A549 (cell line): ENCODE measurements around the gene PLCB4. TPM values are rescaled to one million over a fixed set of nuclear protein-coding genes. Genes with fewer than 3 reads are reported as not detected.
A peak's percentile ranks its signal among the peaks of the same experiment; 100 is the strongest.

Experiments used
- ATAC-seq, 2 experiments: fragments of 200-7000 bp in 1 of 2; fragments of >200 bp in 1 of 2; cut with Nextera tagmentation in 1 of 2; cut with Tn5 transposase in 1 of 2; 3 replicates each; pipeline versions ENCODE4 v1.8.0 to v1.9.1; 2018 to 2020; ENCODE audit warnings: mild to moderate bottlenecking in 1 of 2, moderate library complexity in 1 of 2
- CTCF ChIA-PET: fragments of 300-600 bp; sonication (Branson Sonifier 250); formaldehyde crosslinking; extraction: SDS; loops from one replicate; lab custom pipeline; 2021; ENCODE audit warnings: antibody characterized with exemption, inconsistent platforms; lab: Yijun Ruan, JAX
- POLR2A ChIA-PET: fragments of 350-600 bp; formaldehyde crosslinking; extraction: SDS; loops from one replicate; lab custom pipeline; 2021; ENCODE audit warnings: antibody characterized with exemption, inconsistent platforms; lab: Yijun Ruan, JAX
- DNase-seq, 2 experiments: peaks; one replicate each; pipeline versions ENCODE4 v3.0.0 to v3.0.0-alpha.2; 2011 to 2016; ENCODE audit warnings: low read depth in 1 of 2, low spot score in 1 of 2
- FAIRE-seq: peaks from 2 replicates; lab custom pipeline; 2011; peaks lifted over from hg19 to GRCh38; lab: Jason Lieb, UNC
- H3K27ac ChIP-seq, 2 experiments: fragments of >200 bp; sonication (Bioruptor Twin); formaldehyde crosslinking; 3 replicates each; pipeline ENCODE4 v1.5.1; 2016 to 2017
- H3K4me1 ChIP-seq: fragments of >200 bp; sonication (Bioruptor Twin); formaldehyde crosslinking; 3 replicates; pipeline ENCODE4 v1.6.1; 2016
- H3K4me2 ChIP-seq: fragments of >200 bp; sonication (Bioruptor Twin); formaldehyde crosslinking; 3 replicates; pipeline ENCODE4 v1.6.1; 2016
- H3K4me3 ChIP-seq: fragments of >200 bp; sonication (Bioruptor Twin); formaldehyde crosslinking; 3 replicates; pipeline ENCODE4 v1.5.1; 2016
- H3K9me3 ChIP-seq: fragments of >200 bp; sonication (Bioruptor Twin); formaldehyde crosslinking; 3 replicates; pipeline ENCODE4 v1.6.1; 2016
- CBX2 ChIP-seq: fragments of 200-600 bp; sonication (generic); IDR thresholded peaks from 2 replicates; pipeline ENCODE4 v1.6.1; 2016; ENCODE audit warnings: low read depth, mild to moderate bottlenecking, borderline replicate concordance
- FOSB ChIP-seq: fragments of 250-450 bp; sonication (Bioruptor Pico); IDR thresholded peaks from 2 replicates; pipeline ENCODE4 v1.5.0; 2020; ENCODE audit warnings: mild to moderate bottlenecking, moderate library complexity
- FOSL2 ChIP-seq, 2 experiments: fragments of 450-650 bp in 1 of 2; fragments of >200 bp in 1 of 2; sonication (Bioruptor Twin) in 1 of 2; formaldehyde crosslinking; IDR thresholded peaks; 2 replicates each; pipeline versions ENCODE4 v1.5.0 to v1.6.1; 2016 to 2020; ENCODE audit warnings: mild to moderate bottlenecking in 1 of 2, moderate library complexity in 1 of 2
- FOXS1 ChIP-seq: fragments of 250-450 bp; sonication (Bioruptor Pico); IDR thresholded peaks from 2 replicates; pipeline ENCODE4 v1.5.0; 2020; ENCODE audit warnings: mild to moderate bottlenecking, moderate library complexity
- HEYL ChIP-seq: fragments of 250-450 bp; sonication (Bioruptor Pico); IDR thresholded peaks from 2 replicates; pipeline ENCODE4 v1.8.0; 2021; ENCODE audit warnings: mild to moderate bottlenecking, moderate library complexity
- KDM5A ChIP-seq: fragments of 200-600 bp; sonication (generic); IDR thresholded peaks from 2 replicates; pipeline ENCODE4 v1.6.1; 2016; ENCODE audit warnings: antibody characterized with exemption, mild to moderate bottlenecking
- RAD21 ChIP-seq, 2 experiments: fragments of >200 bp in 1 of 2; sonication (Bioruptor Twin) in 1 of 2; formaldehyde crosslinking in 1 of 2; IDR thresholded peaks in 1 of 2; conservative IDR thresholded peaks in 1 of 2; 2 replicates in 1 of 2; 3 replicates in 1 of 2; pipeline ENCODE4 v1.6.1; 2012 to 2018; ENCODE audit warnings: inconsistent platforms in 1 of 2
- SMC3 ChIP-seq: fragments of >200 bp; sonication (Bioruptor Twin); formaldehyde crosslinking; IDR thresholded peaks from 3 replicates; pipeline ENCODE4 v1.6.1; 2018; ENCODE audit warnings: inconsistent platforms
- SREBF2 ChIP-seq: fragments of 450-650 bp; IDR thresholded peaks from 2 replicates; pipeline ENCODE4 v1.6.1; 2014; ENCODE audit warnings: mild to moderate bottlenecking, moderate library complexity
- ZC3H11A ChIP-seq: fragments of 450-650 bp; IDR thresholded peaks from 2 replicates; pipeline ENCODE4 v1.6.1; 2014; ENCODE audit warnings: antibody characterized with exemption, mild to moderate bottlenecking
- ZNF302 ChIP-seq: fragments of 250-450 bp; sonication (Bioruptor Pico); IDR thresholded peaks from 2 replicates; pipeline ENCODE4 v1.9.0; 2021; ENCODE audit warnings: inconsistent platforms, mild to moderate bottlenecking, moderate library complexity
- ZSCAN20 ChIP-seq: fragments of 250-450 bp; sonication (Bioruptor Pico); IDR thresholded peaks from 2 replicates; pipeline ENCODE4 v1.8.0; 2022; ENCODE audit warnings: mild to moderate bottlenecking, moderate library complexity
- WGBS: methylation state at CpG from one replicate; pipeline ENCODE4 v1.1.6; 2017; ENCODE audit errors: missing lambda C conversion rate; 5-methylcytosine and 5-hydroxymethylcytosine counted together
- polyA plus RNA-seq, 4 experiments: library from polyadenylated mRNA; depleted of rRNA in 3 of 4; stranded (reverse); fragments of >200 nt; fragmentation: RNase III in 1 of 4; extraction: RNeasy Plus Mini Kit Qiagen cat#74134 plus additional on column Dnase treatment in 1 of 4; gene quantifications; 2 replicates in 3 of 4; 3 replicates in 1 of 4; pipeline ENCODE4 v1.2.3, GENCODE V29; 2011 to 2017
- TF ChIP-seq, protein P1 (sequence below): IDR thresholded peaks from 2 replicates; pipeline ENCODE4 v1.6.1; 2012
- TF ChIP-seq, protein P2 (sequence below): fragments of 250-450 bp; sonication (Bioruptor Pico); IDR thresholded peaks from 2 replicates; pipeline ENCODE4 v1.5.0; 2021; ENCODE audit warnings: mild to moderate bottlenecking, moderate library complexity, borderline replicate concordance

PLCB4 gene
- polyA plus RNA-seq, 2 of the 4 experiments (the other 2 are of a cell fraction), result 17.1 to 32.1 TPM

GRCh38 chr20:9166153-9166780 is 97.4 kb downstream of the PLCB4 start (continued):
- TF ChIP-seq CBX2, result no peak

- ChIA-PET CTCF (interaction anchor here (1.2 to 2.4 kb wide), 3 partner anchors 10 to 190 kb away, joined by 6 to 7 read pairs (median 7); no protein-coding TSS in a partner anchor), POLR2A (no interaction called here)
- Histone ChIP-seq H3K4me1 (peaks cover 8% of the 10 kb centered on the region; the same call in 1 of the 3 replicates), H3K9me3 (no peaks in the 10 kb centered on the region), H3K27ac (no peak overlapping the region), H3K4me3 (no peak overlapping the region), H3K4me2 (no peak overlapping the region)
- no peak for FAIRE-seq
- TF ChIP-seq ZC3H11A (peak; percentile 78), ZNF302 (CRISPR knock-in tag) (no peak)
- no peak for DNase-seq
- no peak for ATAC-seq
- WGBS, result 94% methylated on average over 7 of the region's 7 CpGs
Measured at GRCh38 chr20:9169409-9169808, 100.5 kb downstream of the PLCB4 start.

DNA sequence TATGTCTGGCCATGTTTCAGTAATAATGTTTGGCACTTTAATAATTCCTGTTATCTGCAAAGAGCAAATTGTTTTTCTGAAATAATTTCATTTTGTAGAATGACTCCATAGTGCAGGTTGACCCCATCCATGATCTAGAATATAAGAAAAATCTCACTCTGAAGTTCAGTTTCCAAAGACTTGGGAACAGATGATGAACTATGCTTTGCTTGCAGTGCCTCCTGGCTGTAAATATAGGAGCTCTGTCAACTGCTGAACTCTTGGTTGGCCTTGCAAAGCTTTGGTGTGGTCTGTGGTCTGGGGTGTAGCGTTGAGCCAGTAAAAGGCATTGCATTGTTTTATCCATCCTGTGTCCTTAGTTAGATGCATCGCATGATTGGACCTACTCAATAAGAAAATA is 104.0 kb downstream of the PLCB4 start:
- CTCF ChIA-PET, result interaction anchor here (0.6 to 1.5 kb wide), 3 partner anchors 20 to 540 kb away, joined by 3 read pairs; no protein-coding TSS in a partner anchor
- DNase-seq, result peak in 1 of 2 experiments; percentile 34
- FAIRE-seq, result peak; percentile 72

DNA sequence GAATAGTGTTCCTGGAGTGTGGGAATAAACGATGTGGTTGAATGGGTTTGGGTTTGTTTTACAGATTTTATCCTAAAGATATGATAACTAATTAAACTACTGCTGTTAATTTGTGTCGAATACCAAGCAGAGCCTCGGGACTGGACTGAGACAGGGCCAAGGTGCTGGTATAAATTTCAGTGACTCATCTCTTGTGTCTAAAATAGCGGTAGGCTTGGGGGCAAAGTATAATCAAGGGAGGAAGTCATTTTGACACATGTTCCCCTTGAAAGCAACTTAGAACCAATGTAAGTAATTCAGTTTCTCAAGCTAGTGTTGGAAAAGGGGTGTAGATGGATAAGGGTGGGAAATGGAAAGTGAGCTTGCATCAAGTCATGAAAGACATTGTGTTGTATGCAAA is 108.4 kb downstream of the PLCB4 start:
- FAIRE-seq, result no peak
- H3K4me2 ChIP-seq, result peak overlapping the region; percentile 51
- peaks cover 36% of the 10 kb centered on the region for H3K4me1 ChIP-seq
- ATAC-seq, result peak in 1 of 2 experiments; percentile 32; a peak in 2 of 6 replicates
- peak in 1 of 2 experiments; percentile 35 for DNase-seq
- H3K4me3 ChIP-seq, result no peak overlapping the region
- no peaks in the 10 kb centered on the region for H3K9me3 ChIP-seq
- CTCF ChIA-PET, result no interaction called here
- TF ChIP-seq ZSCAN20, result no peak
- no peak for TF ChIP-seq RAD21 (conservative IDR thresholded peaks at IDR 0.05 in 1 of 2, IDR thresholded peaks at IDR 0.05 in 1 of 2)
- TF ChIP-seq, protein P1, sequence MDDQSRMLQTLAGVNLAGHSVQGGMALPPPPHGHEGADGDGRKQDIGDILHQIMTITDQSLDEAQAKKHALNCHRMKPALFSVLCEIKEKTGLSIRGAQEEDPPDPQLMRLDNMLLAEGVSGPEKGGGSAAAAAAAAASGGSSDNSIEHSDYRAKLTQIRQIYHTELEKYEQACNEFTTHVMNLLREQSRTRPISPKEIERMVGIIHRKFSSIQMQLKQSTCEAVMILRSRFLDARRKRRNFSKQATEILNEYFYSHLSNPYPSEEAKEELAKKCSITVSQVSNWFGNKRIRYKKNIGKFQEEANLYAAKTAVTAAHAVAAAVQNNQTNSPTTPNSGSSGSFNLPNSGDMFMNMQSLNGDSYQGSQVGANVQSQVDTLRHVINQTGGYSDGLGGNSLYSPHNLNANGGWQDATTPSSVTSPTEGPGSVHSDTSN, result no peak
- TF ChIP-seq FOSL2 (IDR thresholded peaks at IDR 0.05), result no peak
- peak; percentile 56 for TF ChIP-seq FOSL2 (CRISPR knock-in tag; IDR thresholded peaks at IDR 0.05)
- peak overlapping the region; percentile 18 to 40; a peak in 5 of 6 replicates for H3K27ac ChIP-seq
- 32% methylated on average over 4 of the region's 4 CpGs for WGBS
- POLR2A ChIA-PET, result no interaction called here

More for the DNA sequence above, 104.0 kb downstream of the PLCB4 start:
- Histone ChIP-seq H3K27ac (no peak overlapping the region; a peak in 1 of 6 replicates), H3K4me2 (no peak overlapping the region), H3K4me1 (peaks cover 15% of the 10 kb centered on the region), H3K9me3 (no peaks in the 10 kb centered on the region), H3K4me3 (no peak overlapping the region)
- 94% methylated on average over 2 of the region's 2 CpGs for WGBS
- no peak for TF ChIP-seq SREBF2
- TF ChIP-seq RAD21 (conservative IDR thresholded peaks at IDR 0.05 in 1 of 2, IDR thresholded peaks at IDR 0.05 in 1 of 2), result peak; percentile 41 to 51; a peak in 4 of 5 replicates
- TF ChIP-seq HEYL (CRISPR knock-in tag), result no peak
- TF ChIP-seq FOSB (CRISPR knock-in tag), result no peak
- TF ChIP-seq, protein P2, sequence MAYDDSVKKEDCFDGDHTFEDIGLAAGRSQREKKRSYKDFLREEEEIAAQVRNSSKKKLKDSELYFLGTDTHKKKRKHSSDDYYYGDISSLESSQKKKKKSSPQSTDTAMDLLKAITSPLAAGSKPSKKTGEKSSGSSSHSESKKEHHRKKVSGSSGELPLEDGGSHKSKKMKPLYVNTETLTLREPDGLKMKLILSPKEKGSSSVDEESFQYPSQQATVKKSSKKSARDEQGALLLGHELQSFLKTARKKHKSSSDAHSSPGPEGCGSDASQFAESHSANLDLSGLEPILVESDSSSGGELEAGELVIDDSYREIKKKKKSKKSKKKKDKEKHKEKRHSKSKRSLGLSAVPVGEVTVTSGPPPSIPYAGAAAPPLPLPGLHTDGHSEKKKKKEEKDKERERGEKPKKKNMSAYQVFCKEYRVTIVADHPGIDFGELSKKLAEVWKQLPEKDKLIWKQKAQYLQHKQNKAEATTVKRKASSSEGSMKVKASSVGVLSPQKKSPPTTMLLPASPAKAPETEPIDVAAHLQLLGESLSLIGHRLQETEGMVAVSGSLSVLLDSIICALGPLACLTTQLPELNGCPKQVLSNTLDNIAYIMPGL, result no peak
- no peak for TF ChIP-seq FOXS1 (CRISPR knock-in tag)
- no peak for TF ChIP-seq KDM5A
- TF ChIP-seq SMC3, result peak; percentile 43; the same call in 2 of the 3 replicates
- peak in 1 of 2 experiments; percentile 68; a peak in 3 of 6 replicates for ATAC-seq
- POLR2A ChIA-PET, result no interaction called here
